Left ventricle myocardium inferior (tissue), 1 donor: ENCODE results near the gene MEGF8. TPM values are rescaled to one million over a fixed set of nuclear protein-coding genes. Genes with fewer than 3 reads are reported as not detected.
A peak's percentile ranks its signal among the peaks of the same experiment; 100 is the strongest.

Source experiments
- DNase-seq: peaks from one replicate; pipeline ENCODE4 v3.0.0-alpha.2; 2020
- H3K27ac ChIP-seq: fragments of 200-600 bp; replicated peaks from 2 replicates; pipeline ENCODE4 v1.8.0; 2021
- H3K27me3 ChIP-seq: fragments of 200-600 bp; 2 replicates; pipeline ENCODE4 v1.8.0; 2021; ENCODE audit warnings: low read depth
- H3K36me3 ChIP-seq: fragments of 200-600 bp; 2 replicates; pipeline ENCODE4 v1.8.0; 2021
- H3K4me1 ChIP-seq: fragments of 200-600 bp; 2 replicates; pipeline ENCODE4 v1.8.0; 2021
- H3K4me3 ChIP-seq: fragments of 200-600 bp; 2 replicates; pipeline ENCODE4 v1.8.0; 2021; ENCODE audit warnings: mild to moderate bottlenecking, moderate library complexity
- H3K9me3 ChIP-seq: fragments of 200-600 bp; replicated peaks from 2 replicates; pipeline ENCODE4 v1.8.0; 2021
- intact Hi-C: fragments of 100-400 bp; cut with micrococcal nuclease; formaldehyde crosslinking; loops from one replicate; pipeline ENCODE4 v1.11.0; 2022
- total RNA-seq: library from RNA; stranded (reverse); fragmentation: NEBNext Ultra II Directional; extraction: Animal tissue kit (Norgen Biotek cat#: 25700); gene quantifications from one replicate; pipeline ENCODE4 v1.2.1, GENCODE V29; 2021
- TF ChIP-seq, protein P1 (sequence below): fragments of 200-600 bp; IDR thresholded peaks from 2 replicates; pipeline ENCODE4 v1.8.0; 2021; ENCODE audit warnings: antibody characterized with exemption, mild to moderate bottlenecking, borderline replicate concordance
- donor health status: DM: no; HTN: yes; CAD: no; lungs with severe emphysema.

MEGF8 gene
- total RNA-seq, 1 donor from 2014 or later, result 34.3 TPM

DNA sequence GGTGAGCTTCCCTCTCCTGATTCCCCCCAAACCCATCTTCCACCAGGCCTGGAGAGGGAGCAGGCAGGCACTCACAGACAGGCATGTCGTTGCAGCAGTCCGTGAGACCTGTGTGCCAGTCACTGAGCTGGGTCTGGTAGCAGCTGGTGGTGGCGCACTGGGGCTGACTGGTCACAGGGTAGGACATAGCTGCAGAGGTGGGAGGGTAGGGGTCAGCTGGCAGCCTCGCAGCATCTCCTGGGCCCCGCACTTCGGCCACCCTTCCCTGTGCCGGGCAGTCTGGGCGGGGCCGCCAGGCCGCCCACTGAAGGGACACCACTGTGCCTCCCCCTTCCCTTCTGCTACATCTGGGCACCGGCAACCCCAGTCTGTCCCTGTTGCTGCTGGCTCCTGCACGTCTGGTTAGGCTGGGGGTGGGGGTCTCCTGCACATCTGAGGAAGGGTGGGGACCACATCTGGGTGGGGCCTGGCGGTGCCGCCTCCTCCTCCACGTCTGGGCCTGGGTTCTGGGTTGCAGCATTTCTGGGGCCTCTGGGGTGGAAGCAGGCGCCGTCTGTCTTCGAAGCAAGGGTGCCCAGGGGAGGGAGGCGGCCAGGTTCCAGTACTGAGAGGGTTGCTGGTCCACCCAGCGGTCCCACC, 63.5 kb downstream of the MEGF8 start:
- no peak for DNase-seq
- TF ChIP-seq, protein P1, sequence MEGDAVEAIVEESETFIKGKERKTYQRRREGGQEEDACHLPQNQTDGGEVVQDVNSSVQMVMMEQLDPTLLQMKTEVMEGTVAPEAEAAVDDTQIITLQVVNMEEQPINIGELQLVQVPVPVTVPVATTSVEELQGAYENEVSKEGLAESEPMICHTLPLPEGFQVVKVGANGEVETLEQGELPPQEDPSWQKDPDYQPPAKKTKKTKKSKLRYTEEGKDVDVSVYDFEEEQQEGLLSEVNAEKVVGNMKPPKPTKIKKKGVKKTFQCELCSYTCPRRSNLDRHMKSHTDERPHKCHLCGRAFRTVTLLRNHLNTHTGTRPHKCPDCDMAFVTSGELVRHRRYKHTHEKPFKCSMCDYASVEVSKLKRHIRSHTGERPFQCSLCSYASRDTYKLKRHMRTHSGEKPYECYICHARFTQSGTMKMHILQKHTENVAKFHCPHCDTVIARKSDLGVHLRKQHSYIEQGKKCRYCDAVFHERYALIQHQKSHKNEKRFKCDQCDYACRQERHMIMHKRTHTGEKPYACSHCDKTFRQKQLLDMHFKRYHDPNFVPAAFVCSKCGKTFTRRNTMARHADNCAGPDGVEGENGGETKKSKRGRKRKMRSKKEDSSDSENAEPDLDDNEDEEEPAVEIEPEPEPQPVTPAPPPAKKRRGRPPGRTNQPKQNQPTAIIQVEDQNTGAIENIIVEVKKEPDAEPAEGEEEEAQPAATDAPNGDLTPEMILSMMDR, result no peak

DNA sequence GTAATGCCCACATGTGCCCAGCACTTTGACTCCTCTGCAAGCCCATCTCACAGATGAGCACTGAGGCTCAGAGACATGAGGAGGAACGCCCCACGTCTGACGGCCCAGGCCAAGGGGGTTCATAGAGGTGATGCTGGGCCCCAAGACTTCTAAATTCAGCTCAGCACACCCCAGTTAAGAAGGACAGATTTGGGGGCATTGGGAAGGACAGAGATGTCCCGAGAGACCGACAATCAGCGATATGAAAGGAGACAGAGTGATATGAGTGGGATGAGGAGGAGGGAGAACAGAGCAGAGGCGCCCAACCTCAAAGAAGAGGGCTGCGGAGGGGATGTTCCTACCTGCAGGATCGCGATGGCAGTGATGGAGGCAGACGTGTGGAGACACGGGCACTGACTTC, 64.5 kb downstream of the MEGF8 start, which contains the start of gene CNFN:
Gene CNFN, minus strand, starts transcription at position 399 of the 400 bp plus-strand sequence. CDS start 1,260 bp downstream, outside the sequence.
- Histone ChIP-seq H3K27me3 (peaks cover 51% of the 10 kb centered on the region), H3K4me3 (no peak within 1 kb of the TSS), H3K27ac (no peak within 1 kb of the TSS), H3K4me1 (peaks cover 10% of the 10 kb centered on the region), H3K36me3 (no peaks in the 10 kb centered on the region), H3K9me3 (no peaks in the 10 kb centered on the region)
- TF ChIP-seq, protein P1, result no peak
- DNase-seq, result no peak
- intact Hi-C loops, result no loop called here

More for the DNA sequence above, 63.5 kb downstream of the MEGF8 start:
- Histone ChIP-seq H3K27ac (no peak overlapping the region), H3K9me3 (no peaks in the 10 kb centered on the region), H3K4me3 (no peak overlapping the region), H3K27me3 (peaks cover 55% of the 10 kb centered on the region), H3K36me3 (no peaks in the 10 kb centered on the region), H3K4me1 (peaks cover 10% of the 10 kb centered on the region)
- intact Hi-C loops, result no loop called here

DNA sequence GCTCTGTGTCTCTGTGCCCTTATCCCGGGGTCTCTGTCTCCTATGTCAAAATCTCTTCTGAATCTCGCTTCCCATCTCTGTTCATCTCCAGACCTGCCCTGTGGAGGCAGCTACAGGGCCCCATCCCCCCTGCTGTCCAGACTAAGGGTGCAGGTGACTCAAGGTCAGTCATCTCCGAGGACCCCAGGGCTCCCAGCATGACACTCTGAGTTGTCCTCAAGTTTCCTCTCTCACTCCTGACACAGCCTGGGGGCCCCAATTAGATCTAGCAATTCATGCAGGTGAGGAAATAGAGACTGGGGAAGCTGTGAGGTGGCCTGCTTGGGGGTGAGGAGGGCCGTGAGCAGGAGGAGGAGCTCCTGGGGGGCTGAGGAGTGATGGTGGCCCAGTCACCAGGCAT, 66.7 kb downstream of the MEGF8 start:
- no peak for DNase-seq
- H3K27me3 ChIP-seq, result peaks cover 42% of the 10 kb centered on the region
- H3K9me3 ChIP-seq, result no peaks in the 10 kb centered on the region
- H3K4me3 ChIP-seq, result no peak overlapping the region
- intact Hi-C loops, result no loop called here
- no peaks in the 10 kb centered on the region for H3K36me3 ChIP-seq
- TF ChIP-seq, protein P1, result no peak
- no peak overlapping the region for H3K27ac ChIP-seq
- H3K4me1 ChIP-seq, result peaks cover 12% of the 10 kb centered on the region

DNA sequence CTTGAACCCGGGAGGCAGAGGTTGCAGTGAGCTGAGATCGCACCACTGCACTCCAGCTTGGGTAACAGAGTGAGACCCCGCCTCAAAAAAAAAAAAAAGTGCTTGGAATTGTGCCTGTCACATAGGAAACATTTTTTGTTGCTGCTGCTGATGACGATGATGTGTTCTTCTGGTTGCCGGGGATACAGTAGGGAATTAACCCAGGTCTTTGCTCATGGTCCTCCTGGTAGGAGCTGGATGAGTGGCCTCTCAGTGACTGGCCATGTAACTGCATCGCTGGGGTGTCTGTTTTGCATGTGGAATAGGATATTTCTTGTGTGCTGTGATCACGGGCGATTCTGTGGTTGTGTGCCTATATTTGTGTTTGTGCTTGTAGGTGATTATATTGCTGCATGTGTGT, 69.3 kb downstream of the MEGF8 start:
- Histone ChIP-seq H3K36me3 (no peaks in the 10 kb centered on the region), H3K9me3 (no peaks in the 10 kb centered on the region), H3K4me1 (peaks cover 18% of the 10 kb centered on the region), H3K4me3 (no peak overlapping the region), H3K27me3 (peaks cover 18% of the 10 kb centered on the region), H3K27ac (no peak overlapping the region)
- intact Hi-C loops, result no loop called here
- DNase-seq, result no peak
- TF ChIP-seq, protein P1, result no peak

DNA sequence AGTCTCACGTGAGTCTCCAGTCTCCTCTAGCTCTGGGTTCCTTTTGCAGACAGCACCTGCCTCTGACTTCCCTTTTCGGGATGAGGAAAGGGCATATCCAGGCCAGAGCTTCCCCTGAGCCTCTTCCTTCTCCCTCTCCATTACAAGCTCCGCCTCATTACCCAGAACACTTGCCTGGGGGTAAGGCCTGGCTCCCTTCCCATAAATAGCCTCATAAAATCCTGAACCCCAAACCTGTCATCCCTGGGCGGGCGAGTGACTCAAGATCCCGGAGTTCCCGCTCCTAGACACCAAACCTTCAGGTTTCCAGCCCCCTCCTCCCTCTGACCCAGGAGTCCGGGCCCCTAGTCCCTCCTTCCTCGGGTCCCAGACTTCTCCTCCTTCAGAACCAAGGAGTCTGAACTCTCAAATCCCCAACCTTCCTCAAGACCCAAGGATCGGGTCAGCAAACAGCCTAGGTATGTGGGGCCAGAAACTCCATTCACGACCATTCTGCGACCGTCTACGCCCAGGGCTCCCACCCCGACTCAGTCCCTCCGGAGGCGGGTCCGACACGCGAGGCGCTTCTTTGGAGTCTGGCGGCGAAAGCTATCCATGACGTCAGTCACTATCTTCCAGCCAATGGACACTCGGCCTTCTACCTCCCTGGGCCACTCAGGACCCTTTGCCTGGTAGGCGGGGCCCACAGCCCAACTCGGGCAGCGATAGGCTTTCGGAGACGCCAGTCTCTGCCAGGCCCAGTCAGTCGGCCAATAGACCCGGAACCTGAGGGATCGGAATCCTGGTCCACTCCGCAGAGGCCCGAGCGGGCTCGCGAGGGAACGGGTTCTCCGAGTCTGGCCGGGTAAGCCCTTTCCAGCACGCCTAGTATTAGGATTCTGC, 71.2 kb downstream of the MEGF8 start:
- TF ChIP-seq, protein P1, result no peak
- Histone ChIP-seq H3K27ac (peak overlapping the region; percentile 81), H3K9me3 (no peaks in the 10 kb centered on the region), H3K27me3 (no peaks in the 10 kb centered on the region), H3K36me3 (no peaks in the 10 kb centered on the region), H3K4me1 (peaks cover 31% of the 10 kb centered on the region), H3K4me3 (peak overlapping the region; percentile 76)
- peak; percentile 98 for DNase-seq
- intact Hi-C loops, result no loop called here
